Measurements from ENCODE around the gene ARHGEF37.
A peak's percentile ranks its signal among the peaks of the same experiment; 100 is the strongest.

The ARHGEF37 gene

GRCh38 chr5:149615976-149616375, 34.7 kb downstream of the ARHGEF37 start:
- no peaks in the 10 kb centered on the region for H3K9me3 Mint-ChIP-seq
- H3K27me3 Mint-ChIP-seq (ENCODE audit: low read depth) = no peaks in the 10 kb centered on the region
- H3K27ac Mint-ChIP-seq = no peak overlapping the region
- no peak overlapping the region for H3K4me3 Mint-ChIP-seq
- no peak for DNase-seq (ENCODE audit: low spot score)
- no peaks in the 10 kb centered on the region for H3K36me3 Mint-ChIP-seq (ENCODE audit: low read depth)
- peaks cover 7% of the 10 kb centered on the region for H3K4me1 Mint-ChIP-seq (ENCODE audit: low read depth)

DNA sequence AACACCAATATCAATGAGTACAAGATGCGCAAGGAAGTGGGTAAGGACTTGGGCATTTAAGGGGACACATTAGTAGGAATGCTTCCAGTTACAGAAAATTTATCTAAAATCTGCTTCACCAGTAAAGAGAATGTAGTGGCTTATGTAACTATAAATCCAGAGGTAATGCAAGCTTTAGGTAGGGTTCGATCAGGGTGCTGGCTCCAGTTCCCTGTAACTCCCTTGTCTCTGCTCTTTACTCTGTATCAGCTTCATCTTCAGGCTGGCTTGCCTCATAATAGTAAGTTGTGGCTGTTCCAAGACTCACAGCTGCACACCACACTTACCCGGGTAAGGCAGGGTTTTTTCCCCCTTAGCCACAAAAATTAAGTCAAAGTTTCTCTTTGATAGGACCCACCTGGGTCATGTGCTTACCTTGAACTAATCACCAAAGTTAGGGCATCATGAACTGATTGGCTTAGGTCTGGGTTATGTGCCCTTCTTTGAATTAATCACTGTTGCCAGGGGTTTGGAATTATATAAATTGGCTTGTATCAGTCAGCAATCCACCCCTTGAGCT, 35.5 kb downstream of the ARHGEF37 start:
- Mint-ChIP-seq H3K36me3 (ENCODE audit: low read depth) (no peaks in the 10 kb centered on the region), H3K4me3 (no peak overlapping the region), H3K9me3 (no peaks in the 10 kb centered on the region), H3K4me1 (ENCODE audit: low read depth) (peaks cover 7% of the 10 kb centered on the region), H3K27ac (no peak overlapping the region), H3K27me3 (ENCODE audit: low read depth) (no peaks in the 10 kb centered on the region)
- peak; percentile 29 for DNase-seq (ENCODE audit: low spot score)

DNA sequence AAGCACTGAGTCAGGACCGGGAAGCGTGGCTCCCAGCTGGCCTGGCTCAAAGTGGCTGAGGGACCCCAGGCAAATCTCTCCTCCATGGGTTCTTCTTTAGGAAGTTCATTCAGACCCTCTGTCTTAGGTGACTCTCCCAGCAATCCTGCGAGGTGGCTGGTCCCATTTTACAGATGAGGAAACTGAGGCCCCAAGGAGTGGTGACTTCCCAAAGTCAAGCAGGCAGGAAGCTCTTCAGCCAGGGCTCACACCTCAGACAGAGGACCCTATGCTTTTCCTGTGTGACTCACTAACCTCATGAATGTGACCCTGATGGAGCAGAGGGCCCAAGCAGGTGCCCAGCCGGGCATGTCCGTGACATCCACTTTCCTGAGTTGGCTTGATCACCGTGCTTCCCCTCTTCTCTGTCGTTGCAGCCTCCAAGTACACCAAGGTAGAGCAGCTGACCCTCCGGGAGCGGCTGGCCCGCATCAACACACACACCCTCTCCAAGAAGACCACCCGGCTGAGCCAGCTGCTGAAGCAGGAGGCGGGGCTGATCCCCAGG, 36.5 kb downstream of the ARHGEF37 start:
- Mint-ChIP-seq H3K36me3 (ENCODE audit: low read depth) (no peaks in the 10 kb centered on the region), H3K27ac (no peak overlapping the region), H3K27me3 (ENCODE audit: low read depth) (no peaks in the 10 kb centered on the region), H3K4me3 (no peak overlapping the region), H3K9me3 (no peaks in the 10 kb centered on the region), H3K4me1 (ENCODE audit: low read depth) (peaks cover 7% of the 10 kb centered on the region)
- no peak for DNase-seq (ENCODE audit: low spot score)

DNA sequence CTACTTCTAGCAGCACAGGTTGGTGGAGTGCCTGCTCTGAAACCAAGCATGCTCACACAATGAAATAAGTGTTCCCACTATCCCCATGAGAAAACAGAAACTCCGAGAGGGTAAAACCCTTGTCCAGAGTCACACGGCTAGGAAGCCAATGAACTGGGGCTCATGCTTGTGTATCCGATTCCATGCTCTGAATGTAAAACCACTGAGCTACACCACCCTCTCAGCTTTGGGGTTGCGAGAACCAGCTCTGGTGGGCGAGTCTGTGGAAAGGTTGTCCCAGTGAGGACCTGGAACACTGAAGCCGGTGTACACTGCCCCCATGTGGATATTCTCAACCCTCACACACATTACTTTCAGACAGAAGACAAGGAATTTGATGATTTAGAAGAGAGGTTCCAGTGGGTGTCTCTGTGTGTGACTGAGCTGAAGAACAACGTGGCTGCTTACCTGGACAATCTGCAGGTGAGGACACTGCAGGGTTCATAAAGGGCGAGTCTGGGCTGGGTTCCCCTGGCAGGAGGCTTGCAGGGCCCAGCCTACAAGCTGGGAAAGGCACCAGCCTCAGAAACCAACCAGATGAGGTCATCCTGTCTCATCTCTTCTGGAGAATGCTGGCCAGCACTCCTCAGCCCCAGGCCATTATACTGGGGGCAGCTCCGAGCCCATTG, 37.4 kb downstream of the ARHGEF37 start:
- no peaks in the 10 kb centered on the region for H3K36me3 Mint-ChIP-seq (ENCODE audit: low read depth)
- peak; percentile 16 for DNase-seq (ENCODE audit: low spot score)
- no peaks in the 10 kb centered on the region for H3K9me3 Mint-ChIP-seq
- H3K27ac Mint-ChIP-seq = no peak overlapping the region
- H3K4me3 Mint-ChIP-seq = no peak overlapping the region
- no peaks in the 10 kb centered on the region for H3K27me3 Mint-ChIP-seq (ENCODE audit: low read depth)
- peaks cover 7% of the 10 kb centered on the region for H3K4me1 Mint-ChIP-seq (ENCODE audit: low read depth)

DNA sequence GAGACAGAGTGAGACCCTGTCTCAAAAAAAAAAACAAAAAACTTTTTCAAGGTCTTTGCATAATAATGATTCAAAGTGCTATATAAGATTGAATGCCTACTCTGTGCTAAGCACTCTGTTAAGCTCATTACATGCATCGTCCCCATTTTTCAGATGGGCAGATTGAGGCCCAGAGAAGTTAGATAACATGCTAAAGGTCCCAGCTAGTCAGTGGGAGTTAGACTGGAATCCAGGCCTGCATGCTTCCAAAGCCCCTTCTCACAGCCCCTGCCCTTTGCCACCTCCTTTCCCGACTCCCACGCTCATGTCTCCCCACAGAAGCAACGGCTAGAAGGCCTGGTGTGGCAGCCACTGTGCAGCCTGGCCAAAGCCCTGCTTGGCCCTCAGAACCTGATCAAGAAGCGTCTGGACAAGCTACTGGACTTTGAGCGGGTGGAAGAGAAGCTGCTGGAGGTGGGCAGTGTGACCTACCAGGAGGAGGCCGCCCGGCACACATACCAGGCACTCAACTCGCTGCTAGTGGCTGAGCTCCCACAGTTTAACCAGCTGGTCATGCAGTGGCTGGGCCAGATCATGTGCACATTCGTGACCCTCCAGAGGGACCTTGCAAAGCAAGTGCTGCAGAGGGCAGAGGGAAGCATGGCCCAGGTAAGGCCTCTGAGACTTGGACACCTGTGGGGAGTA, 40.3 kb downstream of the ARHGEF37 start:
- Mint-ChIP-seq H3K27me3 (ENCODE audit: low read depth) (no peaks in the 10 kb centered on the region), H3K4me1 (ENCODE audit: low read depth) (peaks cover 5% of the 10 kb centered on the region), H3K9me3 (no peaks in the 10 kb centered on the region), H3K27ac (no peak overlapping the region), H3K36me3 (ENCODE audit: low read depth) (no peaks in the 10 kb centered on the region), H3K4me3 (no peak overlapping the region)
- no peak for DNase-seq (ENCODE audit: low spot score)

DNA sequence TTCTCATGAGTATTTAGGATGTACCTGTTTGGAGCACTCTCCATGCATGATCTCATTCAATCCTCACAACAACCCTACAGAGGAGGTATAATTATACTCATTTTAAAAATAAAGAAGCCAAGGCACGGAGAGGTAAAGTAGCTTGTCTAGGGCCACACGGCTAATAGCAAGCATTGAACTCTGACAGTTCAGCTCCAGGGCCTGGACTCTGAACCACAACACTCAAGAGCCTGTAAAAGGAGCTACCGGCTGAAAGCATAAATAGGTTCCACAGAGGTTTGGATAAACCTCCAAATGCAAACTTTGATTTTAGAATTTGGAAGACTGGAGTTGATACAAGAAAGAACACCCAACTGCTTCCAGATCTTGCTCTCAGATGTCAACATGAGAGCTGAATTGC, 41.2 kb downstream of the ARHGEF37 start:
- no peak for DNase-seq (ENCODE audit: low spot score)
- no peaks in the 10 kb centered on the region for H3K36me3 Mint-ChIP-seq (ENCODE audit: low read depth)
- no peaks in the 10 kb centered on the region for H3K27me3 Mint-ChIP-seq (ENCODE audit: low read depth)
- H3K4me1 Mint-ChIP-seq (ENCODE audit: low read depth) = peaks cover 1% of the 10 kb centered on the region
- no peak overlapping the region for H3K4me3 Mint-ChIP-seq
- H3K27ac Mint-ChIP-seq = no peak overlapping the region
- H3K9me3 Mint-ChIP-seq = no peaks in the 10 kb centered on the region

DNA sequence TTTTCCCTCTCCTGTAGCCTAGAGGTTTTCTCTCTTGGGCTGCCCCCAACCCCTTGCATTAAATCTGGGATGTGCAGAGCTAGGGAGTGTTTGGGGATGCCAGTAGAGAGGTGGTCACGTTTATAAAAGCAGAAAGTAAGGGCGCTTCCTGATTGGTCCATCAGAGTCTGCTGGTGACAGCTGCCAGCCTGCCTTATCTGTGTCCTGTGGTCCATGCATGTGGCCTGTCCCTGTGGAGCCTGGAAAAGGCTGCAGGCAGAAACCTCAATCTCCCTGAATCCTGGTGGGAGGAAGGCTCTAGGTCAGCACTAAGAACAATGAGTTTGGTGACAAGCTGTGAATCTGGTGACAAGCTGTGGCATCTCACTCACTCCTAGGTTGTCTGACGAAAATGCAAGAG, 42.2 kb downstream of the ARHGEF37 start:
- Mint-ChIP-seq H3K4me1 (ENCODE audit: low read depth) (peaks cover 1% of the 10 kb centered on the region), H3K36me3 (ENCODE audit: low read depth) (no peaks in the 10 kb centered on the region), H3K4me3 (no peak overlapping the region), H3K27me3 (ENCODE audit: low read depth) (no peaks in the 10 kb centered on the region), H3K9me3 (no peaks in the 10 kb centered on the region), H3K27ac (no peak overlapping the region)
- no peak for DNase-seq (ENCODE audit: low spot score)

GRCh38 chr5:149627070-149627469, 45.8 kb downstream of the ARHGEF37 start:
- Mint-ChIP-seq H3K4me1 (ENCODE audit: low read depth) (no peaks in the 10 kb centered on the region), H3K27me3 (ENCODE audit: low read depth) (no peaks in the 10 kb centered on the region)

GRCh38 chr5:149628221-149628620, 46.9 kb downstream of the ARHGEF37 start:
- H3K27me3 Mint-ChIP-seq (ENCODE audit: low read depth) = no peaks in the 10 kb centered on the region
- H3K36me3 Mint-ChIP-seq (ENCODE audit: low read depth) = no peaks in the 10 kb centered on the region

More at GRCh38 chr5:149627070-149627469, 45.8 kb downstream of the ARHGEF37 start:
- no peak for DNase-seq (ENCODE audit: low spot score)
- H3K9me3 Mint-ChIP-seq = no peaks in the 10 kb centered on the region
- H3K27ac Mint-ChIP-seq = no peak overlapping the region
- H3K36me3 Mint-ChIP-seq (ENCODE audit: low read depth) = no peaks in the 10 kb centered on the region
- H3K4me3 Mint-ChIP-seq = no peak overlapping the region

GRCh38 chr5:149628846-149629388, 47.6 kb downstream of the ARHGEF37 start:
- H3K36me3 Mint-ChIP-seq (ENCODE audit: low read depth) = no peaks in the 10 kb centered on the region
- no peaks in the 10 kb centered on the region for H3K27me3 Mint-ChIP-seq (ENCODE audit: low read depth)
- H3K4me3 Mint-ChIP-seq = no peak overlapping the region
- no peak for DNase-seq (ENCODE audit: low spot score)
- no peak overlapping the region for H3K27ac Mint-ChIP-seq
- no peaks in the 10 kb centered on the region for H3K9me3 Mint-ChIP-seq
- H3K4me1 Mint-ChIP-seq (ENCODE audit: low read depth) = peaks cover 10% of the 10 kb centered on the region

More at GRCh38 chr5:149628221-149628620, 46.9 kb downstream of the ARHGEF37 start:
- H3K27ac Mint-ChIP-seq = no peak overlapping the region
- H3K9me3 Mint-ChIP-seq = no peaks in the 10 kb centered on the region
- no peak overlapping the region for H3K4me3 Mint-ChIP-seq
- peaks cover 7% of the 10 kb centered on the region for H3K4me1 Mint-ChIP-seq (ENCODE audit: low read depth)
- no peak for DNase-seq (ENCODE audit: low spot score)

DNA sequence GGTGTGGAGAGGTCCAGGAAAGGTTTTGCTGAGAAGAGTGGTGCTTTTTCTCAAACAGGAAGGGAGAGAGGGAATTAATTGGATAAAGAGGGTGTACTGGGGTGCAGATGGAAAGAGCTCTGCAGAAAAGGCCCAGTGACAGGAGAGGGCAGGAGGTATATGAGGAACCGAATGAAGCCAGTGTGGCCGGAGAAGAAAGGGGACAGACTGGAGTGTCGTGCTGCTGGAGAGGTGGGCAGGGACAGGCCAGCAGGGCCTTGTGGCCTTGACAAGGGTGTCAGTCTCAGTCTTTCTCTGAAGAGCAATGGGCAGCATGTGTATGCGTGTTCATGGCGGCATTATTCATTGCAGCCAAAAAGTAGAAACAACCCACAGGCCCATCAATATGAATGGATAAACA, 48.1 kb downstream of the ARHGEF37 start:
- Mint-ChIP-seq H3K27ac (no peak overlapping the region), H3K4me1 (ENCODE audit: low read depth) (peaks cover 10% of the 10 kb centered on the region), H3K4me3 (no peak overlapping the region), H3K36me3 (ENCODE audit: low read depth) (no peaks in the 10 kb centered on the region), H3K9me3 (no peaks in the 10 kb centered on the region), H3K27me3 (ENCODE audit: low read depth) (no peaks in the 10 kb centered on the region)
- no peak for DNase-seq (ENCODE audit: low spot score)

- Mint-ChIP-seq H3K27me3 (ENCODE audit: low read depth) (no peaks in the 10 kb centered on the region), H3K9me3 (no peaks in the 10 kb centered on the region), H3K27ac (no peak overlapping the region), H3K4me3 (no peak overlapping the region), H3K4me1 (ENCODE audit: low read depth) (peaks cover 10% of the 10 kb centered on the region), H3K36me3 (ENCODE audit: low read depth) (no peaks in the 10 kb centered on the region)
- no peak for DNase-seq (ENCODE audit: low spot score)
Measured at GRCh38 chr5:149630337-149630736, 49.0 kb downstream of the ARHGEF37 start.

DNA sequence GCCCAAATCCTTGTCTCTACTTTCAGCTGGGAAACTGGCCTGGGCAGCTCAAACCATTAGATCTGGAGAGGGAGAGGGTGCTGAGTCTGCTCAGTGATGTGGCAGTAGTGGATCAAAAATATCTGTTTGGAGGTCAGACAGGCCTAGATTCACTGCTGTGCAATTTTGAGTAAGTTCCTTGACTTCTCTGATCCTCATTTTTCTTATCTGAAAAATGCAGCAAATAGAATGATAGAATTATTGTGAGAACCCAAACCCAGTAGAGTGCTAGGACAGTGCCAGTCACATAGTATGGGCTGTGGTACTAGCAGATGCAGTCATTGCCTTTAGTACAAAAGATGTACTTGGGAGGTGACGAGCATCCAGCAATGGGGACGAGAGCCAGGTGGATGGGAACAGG, 50.2 kb downstream of the ARHGEF37 start:
- Mint-ChIP-seq H3K36me3 (ENCODE audit: low read depth) (no peaks in the 10 kb centered on the region), H3K4me3 (no peak overlapping the region), H3K27me3 (ENCODE audit: low read depth) (no peaks in the 10 kb centered on the region), H3K9me3 (no peaks in the 10 kb centered on the region), H3K4me1 (ENCODE audit: low read depth) (peaks cover 10% of the 10 kb centered on the region), H3K27ac (no peak overlapping the region)
- no peak for DNase-seq (ENCODE audit: low spot score)
